Mucosa of gallbladder (tissue), 1 donor: ENCODE measurements around the gene PRR9. TPM values are rescaled to one million over a fixed set of nuclear protein-coding genes. Genes with fewer than 3 reads are reported as not detected.
"Not testable (repeated sequence)": the region's sequence is repeated elsewhere in the genome, so short reads cannot be mapped to it uniquely, and the experiment has no call there.

Experiments used
- DNase-seq: peaks from one replicate; pipeline ENCODE4 v3.0.0-alpha.2; 2020; ENCODE audit warnings: low spot score
- total RNA-seq: library from RNA; stranded (reverse); gene quantifications from one replicate; pipeline ENCODE4 v1.2.1, GENCODE V29; 2021
- donor health status: DM: no; HTN: no; CAD: no.

Gene PRR9, protein sequence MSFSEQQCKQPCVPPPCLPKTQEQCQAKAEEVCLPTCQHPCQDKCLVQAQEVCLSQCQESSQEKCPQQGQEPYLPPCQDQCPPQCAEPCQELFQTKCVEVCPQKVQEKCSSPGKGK
- total RNA-seq: not detected

- no peak for DNase-seq
These were observed at the start of gene PRR9 for GRCh38 chr1:153217212-153217611. TSS of gene PRR9 (plus strand) at chr1:153217584. CDS start at chr1:153218145, 561 bp downstream.

DNA sequence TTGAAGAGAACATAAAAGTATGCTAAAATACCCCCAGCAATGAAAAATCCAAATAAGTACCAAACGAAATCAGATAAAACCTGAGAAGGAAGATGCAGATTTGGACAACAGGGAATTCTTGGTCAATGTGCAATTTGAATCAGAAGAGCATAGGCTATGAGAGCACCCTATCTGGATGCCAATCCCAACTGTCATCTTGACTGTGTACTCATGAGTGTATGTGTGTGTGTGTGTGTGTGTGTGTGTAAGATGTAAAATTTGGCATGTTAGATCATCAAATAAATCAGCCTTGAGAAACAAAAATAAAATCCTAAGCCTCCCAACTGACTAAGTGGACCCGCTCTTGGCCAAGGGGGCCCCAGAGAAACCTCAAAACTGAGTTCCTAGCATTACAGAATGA, 48.7 kb upstream of the PRR9 start:
- DNase-seq: no peak

GRCh38 chr1:153174624-153175023, 42.8 kb upstream of the PRR9 start:
- DNase-seq: no peak

DNA sequence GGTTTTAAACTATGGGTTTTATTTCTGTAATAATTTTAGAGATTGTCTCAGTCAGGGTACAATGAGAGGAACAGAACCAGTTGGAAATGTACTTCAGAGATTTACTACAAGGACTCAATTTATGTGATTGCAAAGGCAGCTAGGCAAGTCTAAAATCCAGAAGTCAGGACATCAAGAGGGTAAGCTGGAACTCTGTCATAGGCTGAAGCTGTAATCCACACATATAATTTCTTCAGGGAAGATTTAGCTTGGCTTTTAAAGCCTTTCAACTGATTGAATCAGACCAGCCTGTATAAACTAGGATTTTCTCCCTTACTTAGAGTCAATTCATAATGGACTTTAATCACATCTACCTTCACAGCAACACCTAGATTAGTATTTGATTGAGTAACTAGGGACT, 38.5 kb upstream of the PRR9 start:
- DNase-seq: no peak

DNA sequence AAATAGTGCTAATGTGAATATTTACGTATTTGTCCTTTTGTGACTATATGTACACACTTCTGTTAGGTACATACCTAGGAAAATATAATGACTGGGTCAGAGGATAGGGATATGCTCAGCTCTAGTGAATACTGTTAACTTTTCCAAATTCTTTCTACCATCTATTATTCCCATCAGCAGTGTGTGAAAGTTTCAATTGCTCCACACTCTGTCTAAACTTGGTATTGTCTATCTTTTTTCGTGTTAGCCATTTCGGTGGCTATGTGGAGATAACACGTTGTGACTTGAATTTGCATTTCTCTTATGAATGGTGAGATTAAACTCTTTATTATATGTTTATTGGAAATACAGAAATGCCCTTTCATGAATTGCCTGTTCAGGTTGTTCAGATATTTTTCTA, 36.8 kb upstream of the PRR9 start:
- no peak for DNase-seq

DNA sequence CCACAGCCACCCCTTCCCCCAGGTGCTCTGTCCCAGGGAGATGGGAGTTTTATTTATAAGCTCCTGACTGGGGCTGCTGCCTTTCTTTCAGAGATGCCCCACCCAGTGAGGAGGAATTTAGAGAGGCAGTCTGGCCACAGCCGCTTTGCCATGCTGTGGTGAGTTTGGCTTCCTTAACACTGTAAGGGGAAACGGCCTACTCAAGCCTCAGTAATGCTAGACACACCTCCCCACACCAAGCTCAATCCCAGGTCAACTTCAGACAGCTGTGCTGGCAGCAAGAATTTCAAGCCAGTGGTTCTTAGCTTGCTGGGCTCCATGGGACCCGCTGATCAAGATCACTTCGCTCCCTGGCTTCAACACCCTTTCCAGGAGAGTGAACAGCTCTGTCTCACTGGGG, 29.1 kb upstream of the PRR9 start:
- DNase-seq: not testable (repeated sequence)

- no peak for DNase-seq
These were observed 27.0 kb upstream of the PRR9 start for GRCh38 chr1:153190373-153190772.

GRCh38 chr1:153192697-153193096, 24.7 kb upstream of the PRR9 start:
- DNase-seq: no peak

DNA sequence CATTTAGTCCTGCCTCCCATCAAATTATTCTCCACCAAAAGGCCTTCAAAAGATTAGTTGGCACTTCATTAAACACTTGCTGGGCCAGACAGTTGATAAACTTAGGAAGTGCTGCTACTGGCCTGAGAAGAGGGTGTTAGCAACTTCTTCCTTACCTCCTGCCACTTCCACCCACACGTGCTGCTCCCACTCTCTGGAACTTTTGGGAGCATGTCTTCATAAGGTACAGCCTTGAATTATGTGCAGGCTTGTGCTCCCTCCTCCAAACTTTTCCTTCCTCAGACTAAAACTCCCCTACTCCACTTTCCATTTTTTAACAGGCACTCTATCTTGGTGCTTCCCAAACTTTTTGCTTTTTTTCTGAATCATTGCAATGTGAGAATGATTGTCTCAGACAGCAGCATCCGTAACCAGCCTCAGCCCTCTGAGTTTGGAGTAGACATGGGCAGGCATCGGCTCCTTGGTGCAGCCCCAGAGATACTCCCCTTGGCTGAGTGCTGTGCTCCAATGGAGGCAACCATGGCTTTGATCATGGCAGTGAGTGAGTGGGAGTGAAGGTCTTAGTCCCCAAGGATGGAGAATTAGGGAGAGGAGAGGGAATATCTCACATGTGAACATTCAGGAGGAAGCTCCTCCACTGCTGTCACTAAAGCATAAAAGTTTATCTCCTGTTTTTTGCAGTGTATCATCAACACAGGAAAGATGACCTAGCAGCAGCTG, 22.9 kb upstream of the PRR9 start:
- DNase-seq: no peak

GRCh38 chr1:153195216-153195615, 22.2 kb upstream of the PRR9 start:
- no peak for DNase-seq

GRCh38 chr1:153202006-153202405, 15.4 kb upstream of the PRR9 start:
- DNase-seq: no peak

DNA sequence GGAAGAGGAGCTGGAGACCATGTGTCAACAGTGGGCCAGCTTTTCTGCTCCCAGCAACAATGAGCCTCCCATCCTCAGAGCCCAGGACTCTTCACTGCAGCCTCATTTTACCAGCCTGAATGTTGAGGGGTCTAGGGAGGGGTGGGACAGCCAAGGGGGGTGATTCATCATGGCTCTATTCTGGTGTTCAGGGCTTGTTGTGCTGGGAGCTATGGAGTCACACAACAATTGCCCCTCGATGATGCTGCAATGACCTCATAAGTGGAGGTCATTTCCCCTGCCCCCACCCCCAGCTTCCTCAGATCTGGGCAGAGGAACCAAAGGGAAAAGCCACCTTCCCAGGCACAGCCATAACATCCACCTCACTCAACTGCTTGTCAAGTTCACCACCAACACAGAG, 14.3 kb upstream of the PRR9 start, which contains the start of gene LELP1:
LELP1 (plus strand) TSS at position 301 of the 400 bp plus-strand sequence. CDS start 1,278 bp downstream, outside the sequence.
- DNase-seq: no peak

DNA sequence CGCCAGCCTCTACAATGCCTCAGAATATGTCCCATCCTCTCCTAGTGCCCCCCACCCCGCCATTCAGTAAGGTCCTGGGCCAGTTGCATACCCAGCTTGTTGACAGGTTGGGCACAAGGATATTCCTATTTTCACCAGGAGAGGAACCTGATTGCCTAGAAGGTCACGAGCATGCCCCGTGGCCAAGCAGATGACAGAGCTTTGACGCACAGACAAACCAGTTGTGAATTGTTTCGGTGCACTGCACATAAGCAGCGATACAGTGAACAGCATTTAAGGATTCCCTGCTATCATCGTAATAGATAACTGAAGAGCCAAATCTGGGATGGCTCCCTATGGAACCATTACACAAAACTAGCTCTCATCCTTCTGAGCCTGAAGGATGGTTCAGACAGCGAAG, 10.8 kb upstream of the PRR9 start:
- DNase-seq: no peak

DNA sequence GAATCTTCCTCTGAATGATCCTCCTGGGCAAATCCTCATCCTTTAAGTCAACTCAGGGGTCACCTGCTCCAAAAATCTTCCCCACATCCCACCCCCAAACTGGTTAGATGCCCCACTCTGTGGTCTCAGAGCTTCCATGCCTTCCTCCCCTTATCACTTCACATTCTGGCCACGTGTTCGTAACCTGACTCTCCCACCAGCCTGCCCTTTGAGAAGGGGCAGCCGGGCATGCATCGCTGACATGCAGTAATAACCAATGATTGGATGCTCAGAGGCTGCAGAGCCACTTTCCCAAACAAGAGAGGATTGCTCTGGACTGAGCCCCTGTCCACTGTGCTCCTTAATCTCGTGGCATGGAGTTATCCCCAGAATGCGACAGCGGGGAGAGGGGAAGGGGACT, 7.2 kb upstream of the PRR9 start:
- DNase-seq: no peak

GRCh38 chr1:153212201-153212600, 5.2 kb upstream of the PRR9 start:
- no peak for DNase-seq

DNA sequence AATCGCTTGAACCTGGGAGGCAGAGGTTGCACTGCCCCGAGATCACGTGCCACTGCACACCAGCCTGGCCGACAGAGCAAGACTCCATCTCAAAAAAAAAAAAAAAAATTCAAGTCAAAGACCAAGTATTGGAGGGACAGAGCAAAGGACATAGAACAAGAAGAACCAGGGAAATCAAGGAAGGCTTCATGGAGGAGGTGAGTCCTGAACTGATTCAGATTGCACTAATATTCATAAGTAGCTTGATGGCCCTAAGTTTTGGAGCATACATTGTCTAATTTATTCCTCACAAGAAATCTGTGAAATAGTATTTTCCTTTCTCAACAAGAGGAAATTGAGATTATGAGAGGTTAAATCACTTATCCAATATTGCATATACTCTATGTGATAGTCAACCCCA, 3.9 kb upstream of the PRR9 start:
- no peak for DNase-seq

DNA sequence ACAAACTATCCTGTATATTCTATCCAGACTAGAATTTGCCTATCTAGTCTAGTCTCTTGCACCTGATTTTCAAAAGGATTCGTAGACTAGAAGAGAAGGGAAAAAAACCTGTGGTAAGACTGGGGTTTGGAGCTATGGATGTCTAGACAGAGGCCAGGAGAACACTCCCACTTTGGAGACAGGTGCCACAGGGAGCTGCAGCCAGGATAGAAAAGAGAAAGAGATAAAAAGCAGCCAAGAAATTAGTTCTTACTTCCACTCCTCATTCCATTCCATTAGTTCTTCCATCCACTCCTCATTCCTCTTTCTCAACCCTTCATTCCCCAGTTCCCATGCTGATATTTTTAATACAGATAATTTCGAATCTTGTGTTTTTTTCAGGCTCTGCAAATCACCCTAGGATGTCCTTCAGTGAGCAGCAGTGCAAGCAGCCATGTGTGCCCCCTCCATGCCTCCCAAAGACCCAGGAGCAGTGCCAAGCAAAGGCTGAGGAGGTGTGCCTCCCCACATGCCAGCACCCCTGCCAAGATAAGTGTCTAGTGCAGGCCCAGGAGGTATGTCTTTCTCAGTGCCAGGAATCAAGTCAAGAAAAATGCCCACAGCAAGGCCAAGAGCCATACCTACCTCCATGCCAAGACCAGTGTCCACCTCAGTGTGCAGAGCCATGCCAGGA, 496 bp downstream of the PRR9 start:
- DNase-seq: no peak

- no peak for DNase-seq
These were observed 3.4 kb downstream of the PRR9 start for GRCh38 chr1:153220606-153221303.

GRCh38 chr1:153223040-153223891, 5.9 kb downstream of the PRR9 start:
- peak; percentile 70 for DNase-seq

DNA sequence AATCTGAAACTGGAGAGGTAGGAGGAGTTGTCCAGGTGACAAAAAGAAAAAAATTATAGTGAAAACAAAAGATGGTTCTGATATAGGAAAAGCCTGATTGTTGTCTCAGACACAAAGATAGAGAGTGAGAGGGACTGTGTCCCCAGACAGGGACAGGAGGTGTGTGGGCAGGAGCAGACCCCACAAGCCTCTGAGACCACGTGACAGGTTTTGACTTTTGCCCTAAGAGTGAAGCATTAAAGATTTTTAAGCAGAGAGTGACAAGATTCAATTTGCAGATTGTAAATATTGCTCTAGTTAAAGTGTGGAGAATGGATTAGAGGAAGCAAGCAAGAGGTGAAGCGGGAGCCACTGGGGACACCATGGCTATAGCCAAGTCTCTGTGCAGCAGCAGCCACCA, 10.4 kb downstream of the PRR9 start:
- DNase-seq: no peak

- DNase-seq: no peak
These were observed 11.1 kb downstream of the PRR9 start for GRCh38 chr1:153228491-153228890.
